A172 (cell line): Measurements from ENCODE around the gene SLC39A6. TPM values are rescaled to one million over a fixed set of nuclear protein-coding genes. Genes with fewer than 3 reads are reported as not detected.
A peak's percentile ranks its signal among the peaks of the same experiment; 100 is the strongest.
"Not testable (repeated sequence)": the region's sequence is repeated elsewhere in the genome, so short reads cannot be mapped to it uniquely, and the experiment has no call there.

ENCODE experiments used
- DNase-seq: peaks from one replicate; pipeline ENCODE4 v3.0.0-alpha.2; 2015; ENCODE audit warnings: low spot score
- total RNA-seq: library from RNA; depleted of rRNA; stranded (reverse); fragments of >200 nt; shearing (Covaris generic); gene quantifications from 2 replicates; pipeline ENCODE4 v1.2.3, GENCODE V29; 2014; rRNA removed

The SLC39A6 gene
- 139 and 176 TPM in 2 replicates for total RNA-seq

DNA sequence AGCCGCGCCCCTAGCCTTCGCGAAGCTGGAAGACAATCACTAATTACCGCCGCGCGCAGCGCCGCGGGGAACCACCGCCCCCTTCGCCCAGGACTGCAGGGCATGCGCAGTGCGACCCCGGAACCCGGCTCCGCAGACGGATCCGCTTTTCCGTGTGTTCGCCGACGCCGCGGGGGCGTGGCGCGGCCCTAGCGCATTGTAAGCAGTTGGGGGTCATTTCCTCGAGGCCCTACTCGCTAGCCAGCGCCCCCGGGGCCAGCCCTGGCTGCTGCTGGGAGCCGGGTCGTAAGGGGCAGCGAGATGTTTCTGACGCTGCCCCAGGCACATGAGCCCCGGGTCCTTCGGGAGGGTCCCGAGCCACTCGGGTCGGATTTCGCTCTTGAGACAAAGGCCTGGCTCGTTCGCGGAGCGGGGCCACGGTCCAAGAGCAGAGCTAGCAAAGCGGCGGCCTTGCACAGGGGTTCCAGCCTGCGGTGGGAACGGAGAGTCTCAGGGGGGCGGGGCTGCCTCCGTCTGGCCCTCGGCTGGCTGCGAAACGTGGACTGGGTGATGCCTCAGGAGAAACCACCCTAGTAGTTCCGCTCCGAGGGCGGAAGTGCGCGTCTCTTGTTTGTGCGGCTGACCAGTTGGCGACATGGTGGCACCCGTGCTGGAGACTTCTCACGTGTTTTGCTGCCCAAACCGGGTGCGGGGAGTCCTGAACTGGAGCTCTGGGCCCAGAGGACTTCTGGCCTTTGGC, at the start of gene SLC39A6, which contains the start of gene ELP2:
Gene SLC39A6, minus strand, starts transcription at position 41 of the 739 bp plus-strand sequence. CDS start 2,333 bp downstream, outside the sequence.
Gene ELP2, plus strand, starts transcription at position 600 of the 739 bp plus-strand sequence. Its CDS starts 35 bp downstream, at position 635.
- peak; percentile 94 for DNase-seq

DNA sequence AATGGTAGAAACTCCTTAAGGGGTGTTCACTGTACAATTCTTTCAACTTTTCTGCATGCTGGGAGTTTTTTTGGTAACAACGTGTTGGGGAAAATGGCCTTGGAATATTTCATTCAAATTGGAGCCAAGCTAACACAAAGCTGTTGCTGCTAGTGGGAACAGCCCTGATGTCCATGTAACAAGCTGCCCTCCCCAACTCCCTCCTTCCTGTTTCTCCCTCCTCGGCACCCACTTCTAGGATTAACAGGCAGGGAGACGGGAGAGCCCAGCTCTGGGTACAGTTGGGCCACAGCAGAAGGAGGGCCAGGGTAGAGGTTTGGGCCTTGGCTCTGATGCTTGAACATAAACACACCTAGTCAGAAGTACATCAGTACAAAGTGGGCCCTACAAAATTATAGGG, 48.8 kb upstream of the SLC39A6 start:
- DNase-seq: no peak

GRCh38 chr18:36176711-36177110, 47.6 kb upstream of the SLC39A6 start:
- DNase-seq: peak; percentile 10

DNA sequence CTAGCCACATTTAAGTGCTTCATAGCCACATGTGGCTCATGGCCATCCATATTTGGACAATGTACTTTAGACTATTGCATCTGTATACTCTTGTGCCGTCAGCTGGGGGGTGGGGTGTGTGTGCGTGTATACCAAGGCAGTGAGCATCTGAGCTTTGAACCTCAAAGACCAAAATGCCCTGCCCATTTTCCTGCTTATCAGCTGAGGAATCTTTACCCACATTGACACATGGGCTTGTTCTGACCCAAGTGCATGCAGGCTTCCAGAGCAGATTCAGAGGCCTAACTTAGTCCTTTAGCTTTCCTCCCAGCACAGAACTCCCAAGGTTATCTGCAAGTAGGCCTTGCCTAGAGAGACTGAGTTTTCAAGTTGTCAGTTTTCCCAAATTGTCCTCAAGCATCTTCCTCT, 47.0 kb upstream of the SLC39A6 start:
- no peak for DNase-seq

DNA sequence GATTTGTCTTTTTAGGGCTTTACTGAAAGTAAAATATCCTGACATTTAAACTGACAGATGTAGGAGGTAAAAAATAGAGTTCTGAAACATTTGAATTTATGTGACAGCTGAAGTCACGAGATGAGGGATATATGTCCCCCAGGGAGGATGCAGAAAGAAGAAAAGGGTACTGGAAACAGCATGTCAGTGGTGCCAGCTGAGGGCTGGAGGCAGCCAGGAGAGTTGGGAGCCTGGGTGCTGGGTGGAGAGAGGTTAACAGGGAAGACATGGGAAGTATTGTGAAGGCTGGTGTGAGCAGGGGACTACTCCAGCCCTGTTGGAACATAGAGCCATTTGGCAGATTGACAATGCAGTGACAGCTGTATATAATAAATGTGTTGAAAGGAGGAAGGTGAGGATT, 46.3 kb upstream of the SLC39A6 start:
- DNase-seq: no peak

GRCh38 chr18:36169938-36170337, 40.8 kb upstream of the SLC39A6 start:
- no peak for DNase-seq

DNA sequence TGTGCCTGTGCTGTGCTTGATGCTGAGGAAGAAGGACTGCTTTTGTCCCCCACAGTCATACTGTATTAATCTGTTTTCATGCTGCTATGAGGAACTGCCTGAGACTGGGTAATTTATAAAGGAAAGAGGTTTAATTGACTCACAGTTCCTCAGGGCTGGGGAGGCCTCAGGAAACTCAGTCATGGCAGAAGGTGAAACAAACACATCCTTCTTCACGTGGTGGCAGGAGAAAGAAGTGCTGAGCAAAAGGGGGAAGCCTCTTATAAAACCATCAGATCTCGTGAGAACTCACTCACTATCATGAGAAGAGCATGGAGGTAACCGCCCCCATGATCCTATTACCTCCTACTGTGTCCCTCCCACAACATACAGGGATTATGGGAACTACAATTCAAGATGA, 39.2 kb upstream of the SLC39A6 start:
- DNase-seq: not testable (repeated sequence)

DNA sequence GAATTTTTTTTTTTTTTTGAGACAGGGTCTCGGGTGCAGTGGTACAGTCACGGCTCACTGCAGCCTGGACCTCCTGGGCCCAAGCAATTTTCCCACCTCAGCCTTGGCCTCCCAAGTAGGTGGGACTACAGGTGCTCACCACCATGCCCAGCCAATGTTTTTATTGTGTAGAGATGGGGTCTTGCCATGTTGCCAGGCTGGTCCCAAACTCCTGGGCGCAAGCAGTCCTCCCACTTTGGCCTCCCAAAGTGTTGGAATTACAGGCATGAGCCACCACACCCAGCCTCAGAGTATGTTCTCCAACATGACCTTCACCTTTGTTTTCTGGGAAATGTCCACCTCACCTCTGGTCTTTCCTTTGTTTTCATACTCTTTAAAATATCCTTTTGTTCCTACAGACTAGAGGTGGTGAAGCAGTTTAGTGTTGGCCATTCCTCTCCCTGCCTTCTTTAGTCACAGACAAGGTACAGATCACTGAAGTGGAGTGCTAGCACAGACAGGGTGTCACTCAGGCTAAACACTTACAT, 38.6 kb upstream of the SLC39A6 start:
- DNase-seq: no peak

- no peak for DNase-seq
Measured at GRCh38 chr18:36162981-36163380, 33.8 kb upstream of the SLC39A6 start.

- DNase-seq: no peak
Measured at GRCh38 chr18:36160959-36161371, 31.8 kb upstream of the SLC39A6 start.

GRCh38 chr18:36158266-36158867, 29.2 kb upstream of the SLC39A6 start:
- peak; percentile 57 for DNase-seq

DNA sequence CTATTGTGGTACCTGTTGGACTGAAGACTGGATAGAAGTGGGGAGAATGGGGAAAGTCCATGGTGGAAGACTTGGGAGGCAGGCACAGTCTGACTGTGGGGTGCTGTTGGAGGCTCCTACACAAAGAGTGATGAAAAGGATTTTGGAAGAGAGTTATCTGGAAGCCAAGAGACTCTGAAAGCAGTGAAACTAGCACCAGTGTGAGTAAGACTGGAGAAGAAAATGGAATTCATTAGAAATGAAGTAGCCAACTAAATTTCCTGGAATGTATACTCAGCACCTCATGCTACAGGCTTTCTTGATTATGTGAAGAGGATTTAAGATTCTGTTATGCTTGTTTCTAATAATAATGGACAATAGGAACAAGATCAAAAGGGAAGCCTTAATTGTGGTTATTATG, 28.3 kb upstream of the SLC39A6 start:
- no peak for DNase-seq

DNA sequence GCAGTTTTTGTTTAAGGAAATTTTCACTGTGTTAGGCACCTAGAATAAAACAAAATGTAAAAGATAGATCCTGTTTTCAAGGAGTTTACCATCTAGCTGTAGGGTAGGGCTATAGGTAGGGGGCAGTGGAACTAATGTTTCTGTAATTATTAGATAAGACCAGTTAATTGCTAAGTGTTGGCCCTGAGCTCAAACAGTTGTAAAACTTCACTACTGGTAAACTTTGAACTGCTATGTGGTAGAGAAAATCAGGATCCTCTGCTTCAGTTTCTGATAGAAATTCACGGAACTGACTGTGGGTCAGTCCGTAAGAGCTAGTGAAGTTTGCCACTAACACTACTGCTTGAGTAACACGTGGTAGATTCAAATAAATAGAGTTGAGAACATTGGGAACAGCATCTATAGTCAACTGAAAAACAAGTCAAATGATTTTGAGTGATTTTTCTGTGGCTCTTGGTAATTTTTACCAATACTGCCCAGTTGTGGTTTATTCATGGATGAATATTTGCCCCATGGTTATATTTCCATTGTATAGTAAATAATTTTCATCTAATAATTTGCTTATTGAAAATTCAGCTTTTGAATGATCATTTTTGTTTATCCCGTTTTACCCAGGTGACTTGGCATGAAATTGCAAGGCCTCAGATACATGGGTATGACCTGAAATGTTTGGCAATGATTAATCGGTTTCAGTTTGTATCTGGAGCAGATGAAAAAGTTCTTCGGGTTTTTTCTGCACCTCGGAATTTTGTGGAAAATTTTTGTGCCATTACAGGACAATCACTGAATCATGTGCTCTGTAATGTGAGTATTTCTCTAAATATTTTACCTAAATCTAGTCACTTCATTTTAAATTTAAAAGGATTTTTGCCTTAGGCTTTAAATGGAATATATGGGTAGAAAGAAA, 27.0 kb upstream of the SLC39A6 start:
- no peak for DNase-seq

GRCh38 chr18:36153771-36154170, 24.6 kb upstream of the SLC39A6 start:
- DNase-seq: no peak

DNA sequence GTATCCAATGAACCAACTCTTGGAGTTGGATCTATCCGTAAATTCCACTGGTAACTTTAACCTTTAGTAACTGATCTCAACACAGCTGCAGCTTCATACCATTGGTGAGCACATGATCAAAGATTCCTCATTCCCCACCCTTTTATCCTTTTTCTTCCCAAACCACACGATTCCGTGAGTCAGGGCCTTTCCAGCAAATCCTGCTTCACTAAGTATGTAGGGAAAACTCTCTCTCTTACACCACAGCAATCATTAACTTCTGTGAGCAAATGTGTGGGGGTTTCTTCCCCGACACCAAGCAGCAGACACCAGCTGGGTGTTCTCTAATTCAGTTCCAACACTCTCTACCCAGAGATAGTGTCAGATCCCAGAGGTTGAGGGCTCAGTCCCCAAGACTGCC, 24.1 kb upstream of the SLC39A6 start:
- DNase-seq: peak; percentile 87

GRCh38 chr18:36152781-36153180, 23.6 kb upstream of the SLC39A6 start:
- DNase-seq: peak; percentile 25

DNA sequence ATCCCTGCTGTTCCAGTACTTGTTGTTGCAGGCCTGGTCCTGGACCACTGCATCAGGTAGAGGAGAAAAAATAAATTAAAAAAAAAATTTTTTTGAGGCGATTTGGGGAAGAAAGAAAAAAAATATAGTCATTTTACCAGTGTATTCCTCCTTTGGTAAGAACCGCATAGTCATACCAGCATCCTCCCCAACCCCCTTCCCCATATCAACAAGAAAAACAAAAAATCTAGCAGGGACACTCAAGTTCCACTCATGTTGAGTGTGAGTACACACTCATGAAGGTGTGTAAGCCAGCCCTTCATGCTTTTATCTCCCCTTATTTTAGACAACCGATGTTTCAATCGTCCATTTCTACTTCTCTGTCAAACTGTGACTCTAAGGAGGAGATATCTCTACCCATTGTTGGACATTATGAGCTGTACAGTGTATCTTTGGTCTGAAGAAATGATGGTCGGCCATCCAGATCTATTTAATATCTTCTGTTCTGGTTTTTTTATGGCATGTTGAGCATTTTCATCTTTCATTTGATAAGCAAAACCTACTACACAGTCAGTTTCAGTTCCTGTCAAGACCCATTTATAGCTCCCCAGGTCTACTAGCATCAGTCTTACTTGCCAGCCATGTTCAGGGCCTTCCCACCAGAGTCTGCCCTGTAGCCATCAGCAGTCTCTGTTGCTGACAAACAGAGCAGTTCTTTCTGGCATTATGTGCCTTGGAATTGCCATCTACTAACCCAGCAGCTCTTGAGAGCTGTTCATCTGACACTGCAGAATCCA, 20.6 kb upstream of the SLC39A6 start:
- no peak for DNase-seq

GRCh38 chr18:36143391-36143790, 14.3 kb upstream of the SLC39A6 start:
- DNase-seq: no peak

DNA sequence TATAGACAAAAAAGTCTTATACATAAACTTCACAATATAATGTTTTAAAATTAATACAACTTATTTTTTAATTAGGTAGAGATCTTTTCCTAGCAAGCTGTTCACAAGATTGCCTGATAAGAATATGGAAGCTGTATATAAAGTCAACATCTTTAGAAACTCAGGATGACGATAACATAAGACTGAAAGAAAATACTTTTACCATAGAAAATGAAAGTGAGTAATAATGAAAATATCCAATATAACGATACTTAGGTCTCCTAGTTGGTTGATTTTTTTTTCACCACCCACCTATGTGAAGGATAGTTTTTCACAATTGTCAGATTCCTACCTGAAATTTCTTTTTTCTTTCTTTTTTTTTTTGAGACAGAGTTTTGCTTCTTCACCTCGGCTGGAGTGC, 13.6 kb upstream of the SLC39A6 start:
- DNase-seq: no peak

GRCh38 chr18:36141576-36141975, 12.4 kb upstream of the SLC39A6 start:
- no peak for DNase-seq

- no peak for DNase-seq
Measured at GRCh38 chr18:36139245-36139644, 10.1 kb upstream of the SLC39A6 start.
